CD8-positive, alpha-beta memory T cell (primary cell): ENCODE results near the gene NR2C1. TPM values are rescaled to one million over a fixed set of nuclear protein-coding genes. Genes with fewer than 3 reads are reported as not detected.
A peak's percentile ranks its signal among the peaks of the same experiment; 100 is the strongest.
"Not testable (repeated sequence)": the region's sequence is repeated elsewhere in the genome, so short reads cannot be mapped to it uniquely, and the experiment has no call there.

ENCODE experiments used
- CTCF ChIA-PET: fragments of 350-600 bp; sonication (Branson Sonifier 250); formaldehyde crosslinking; loops from one replicate; lab custom pipeline; 2021; ENCODE audit warnings: antibody characterized with exemption; lab: Charles Lee
- POLR2A ChIA-PET: fragments of 350-600 bp; sonication (Branson Sonifier 250); formaldehyde crosslinking; loops from one replicate; lab custom pipeline; 2021; ENCODE audit warnings: antibody characterized with exemption; lab: Charles Lee
- DNase-seq, 5 donors: peaks; one replicate each; pipeline versions ENCODE4 v3.0.0 to v3.0.0-alpha.2; 2020 to 2022; ENCODE audit warnings: mixed read lengths in 1 of 5
- H3K27ac ChIP-seq: one replicate; pipeline ENCODE4 v1.7.0; 2013; ENCODE audit warnings: low read depth, mild to moderate bottlenecking, low read length, moderate library complexity
- H3K27me3 ChIP-seq: 2 replicates; pipeline ENCODE4 v1.7.0; 2013; ENCODE audit warnings: low read length, mild to moderate bottlenecking; ENCODE audit not compliant: insufficient read depth, poor library complexity, severe bottlenecking
- H3K36me3 ChIP-seq: 2 replicates; pipeline ENCODE4 v1.7.0; 2013; ENCODE audit warnings: mild to moderate bottlenecking, low read length, moderate library complexity; ENCODE audit not compliant: insufficient read depth
- H3K4me1 ChIP-seq: 2 replicates; pipeline ENCODE4 v1.7.0; 2013; ENCODE audit warnings: mild to moderate bottlenecking, low read length, moderate library complexity; ENCODE audit not compliant: insufficient read depth
- H3K4me3 ChIP-seq: 2 replicates; pipeline ENCODE4 v1.7.0; 2013; ENCODE audit warnings: mild to moderate bottlenecking, low read length
- H3K9me3 ChIP-seq: 2 replicates; pipeline ENCODE4 v1.7.0; 2013; ENCODE audit warnings: mild to moderate bottlenecking, low read length
- H3K27ac Mint-ChIP-seq, 8 donors: one replicate each; pipeline ENCODE4 v1.8.0; 2020 to 2021; ENCODE audit warnings: mixed read lengths in 8 of 8, mild to moderate bottlenecking in 6 of 8, inconsistent platforms in 3 of 8, moderate library complexity in 3 of 8
- H3K27me3 Mint-ChIP-seq, 2 donors: one replicate each; pipeline ENCODE4 v1.8.0; 2020 to 2021; ENCODE audit warnings: mixed read lengths in 2 of 2, mild to moderate bottlenecking in 1 of 2, moderate library complexity in 1 of 2
- H3K36me3 Mint-ChIP-seq, 3 donors: one replicate each; pipeline ENCODE4 v1.8.0; 2020 to 2021; ENCODE audit warnings: mixed read lengths in 3 of 3, inconsistent platforms in 1 of 3, mild to moderate bottlenecking in 1 of 3
- H3K4me1 Mint-ChIP-seq, 3 donors: one replicate each; pipeline ENCODE4 v1.8.0; 2020 to 2021; ENCODE audit warnings: mixed read lengths in 3 of 3, inconsistent platforms in 1 of 3, mild to moderate bottlenecking in 1 of 3
- H3K4me3 Mint-ChIP-seq, 7 donors: one replicate each; pipeline ENCODE4 v1.8.0; 2020 to 2021; ENCODE audit warnings: mixed read lengths in 7 of 7, mild to moderate bottlenecking in 6 of 7, moderate library complexity in 4 of 7, inconsistent platforms in 2 of 7
- H3K9me3 Mint-ChIP-seq, 5 donors: one replicate each; pipeline ENCODE4 v1.8.0; 2020 to 2022; ENCODE audit warnings: mixed read lengths in 5 of 5, mild to moderate bottlenecking in 3 of 5, moderate library complexity in 2 of 5, inconsistent platforms in 1 of 5
- polyA plus RNA-seq: library from polyadenylated mRNA; unstranded; fragments of 300-500 nt; fragmentation: Illumina TruSeq; gene quantifications from one replicate; pipeline ENCODE4 v1.2.3, GENCODE V29; 2021
- total RNA-seq, 2 experiments: library from RNA; stranded (reverse); gene quantifications; one replicate each; pipeline ENCODE4 v1.2.3, GENCODE V29; 2021

NR2C1 gene
- total and polyA plus RNA-seq, 3 experiments from 2014 or later, result 7.5 to 21.9 (median 17.1) TPM

GRCh38 chr12:95114766-95115405 is 41.5 kb upstream of the NR2C1 start:
- Histone ChIP-seq H3K27ac (no peak overlapping the region), H3K36me3 (no peaks in the 10 kb centered on the region), H3K4me1 (no peaks in the 10 kb centered on the region), H3K9me3 (no peaks in the 10 kb centered on the region), H3K4me3 (no peak overlapping the region), H3K27me3 (no peaks in the 10 kb centered on the region)
- no peaks in the 10 kb centered on the region for H3K36me3 Mint-ChIP-seq
- DNase-seq, result no peak
- H3K4me3 Mint-ChIP-seq, result no peak overlapping the region
- H3K27me3 Mint-ChIP-seq, result no peaks in the 10 kb centered on the region
- peak overlapping the region in 1 of 8 donors; percentile 0 for H3K27ac Mint-ChIP-seq
- no peaks in the 10 kb centered on the region for H3K4me1 Mint-ChIP-seq
- ChIA-PET POLR2A (no interaction called here), CTCF (interaction anchor here (5.2 kb wide), 1 partner anchor 419 kb away, joined by 63 read pairs; no protein-coding TSS in a partner anchor)
- no peaks in the 10 kb centered on the region for H3K9me3 Mint-ChIP-seq

GRCh38 chr12:95107362-95107761 is 33.9 kb upstream of the NR2C1 start:
- DNase-seq, result no peak
- H3K4me1 ChIP-seq, result no peaks in the 10 kb centered on the region
- peaks cover 8 to 13% (median 10%) of the 10 kb centered on the region in 3 donors for H3K4me1 Mint-ChIP-seq
- POLR2A ChIA-PET, result no interaction called here
- H3K27me3 ChIP-seq, result no peaks in the 10 kb centered on the region
- CTCF ChIA-PET, result interaction anchor here (1.5 kb wide), 1 partner anchor 427 kb away, joined by 4 read pairs; no protein-coding TSS in a partner anchor
- H3K27ac ChIP-seq, result no peak overlapping the region
- H3K27me3 Mint-ChIP-seq, result no peaks in the 10 kb centered on the region
- H3K36me3 ChIP-seq, result no peaks in the 10 kb centered on the region
- H3K4me3 ChIP-seq, result no peak overlapping the region
- no peak overlapping the region for H3K27ac Mint-ChIP-seq
- H3K36me3 Mint-ChIP-seq, result no peaks in the 10 kb centered on the region
- no peaks in the 10 kb centered on the region for H3K9me3 ChIP-seq
- H3K4me3 Mint-ChIP-seq, result no peak overlapping the region
- no peaks in the 10 kb centered on the region for H3K9me3 Mint-ChIP-seq

- H3K9me3 ChIP-seq, result no peaks in the 10 kb centered on the region
- Mint-ChIP-seq H3K4me3 (no peak overlapping the region), H3K27me3 (no peaks in the 10 kb centered on the region), H3K27ac (no peak overlapping the region), H3K9me3 (no peaks in the 10 kb centered on the region), H3K4me1 (peaks cover 8 to 13% (median 10%) of the 10 kb centered on the region in 3 donors), H3K36me3 (no peaks in the 10 kb centered on the region)
- no peak overlapping the region for H3K4me3 ChIP-seq
- CTCF ChIA-PET, result no interaction called here
- POLR2A ChIA-PET, result no interaction called here
- no peaks in the 10 kb centered on the region for H3K36me3 ChIP-seq
- H3K4me1 ChIP-seq, result no peaks in the 10 kb centered on the region
- H3K27ac ChIP-seq, result no peak overlapping the region
- H3K27me3 ChIP-seq, result no peaks in the 10 kb centered on the region
- no peak for DNase-seq
Observed at GRCh38 chr12:95105540-95105939, 32.1 kb upstream of the NR2C1 start.

GRCh38 chr12:95104919-95105452 is 31.6 kb upstream of the NR2C1 start:
- no peak overlapping the region for H3K27ac Mint-ChIP-seq
- no peak overlapping the region for H3K4me3 Mint-ChIP-seq
- H3K27ac ChIP-seq, result no peak overlapping the region
- no peaks in the 10 kb centered on the region for H3K27me3 ChIP-seq
- H3K9me3 ChIP-seq, result no peaks in the 10 kb centered on the region
- CTCF ChIA-PET, result interaction anchor here (1.4 kb wide), 1 partner anchor 12 kb away, joined by 4 read pairs; no protein-coding TSS in a partner anchor
- POLR2A ChIA-PET, result no interaction called here
- no peak overlapping the region for H3K4me3 ChIP-seq
- H3K36me3 ChIP-seq, result no peaks in the 10 kb centered on the region
- H3K4me1 ChIP-seq, result no peaks in the 10 kb centered on the region
- peaks cover 8 to 13% (median 10%) of the 10 kb centered on the region in 3 donors for H3K4me1 Mint-ChIP-seq
- no peaks in the 10 kb centered on the region for H3K36me3 Mint-ChIP-seq
- H3K27me3 Mint-ChIP-seq, result peaks cover 0 to 2% of the 10 kb centered on the region in 2 donors
- DNase-seq, result no peak
- no peaks in the 10 kb centered on the region for H3K9me3 Mint-ChIP-seq

- peaks cover 8 to 13% (median 10%) of the 10 kb centered on the region in 3 donors for H3K4me1 Mint-ChIP-seq
- no peak overlapping the region for H3K4me3 ChIP-seq
- no peaks in the 10 kb centered on the region for H3K27me3 ChIP-seq
- H3K36me3 Mint-ChIP-seq, result no peaks in the 10 kb centered on the region
- H3K4me1 ChIP-seq, result no peaks in the 10 kb centered on the region
- H3K9me3 Mint-ChIP-seq, result no peaks in the 10 kb centered on the region
- POLR2A ChIA-PET, result no interaction called here
- CTCF ChIA-PET, result no interaction called here
- H3K27ac Mint-ChIP-seq, result peak overlapping the region in 5 of 8 donors; percentile 9 to 62 (median 55)
- H3K4me3 Mint-ChIP-seq, result peak overlapping the region in 5 of 7 donors; percentile 17 to 80 (median 56)
- H3K36me3 ChIP-seq, result no peaks in the 10 kb centered on the region
- no peak overlapping the region for H3K27ac ChIP-seq
- no peaks in the 10 kb centered on the region for H3K9me3 ChIP-seq
- no peak for DNase-seq
- H3K27me3 Mint-ChIP-seq, result peaks cover 0 to 2% of the 10 kb centered on the region in 2 donors
Observed at GRCh38 chr12:95102916-95103671, 29.7 kb upstream of the NR2C1 start.

GRCh38 chr12:95101957-95102356 is 28.5 kb upstream of the NR2C1 start:
- H3K4me3 Mint-ChIP-seq, DNase-seq, H3K36me3 ChIP-seq, H3K27me3 Mint-ChIP-seq, H3K9me3 Mint-ChIP-seq, H3K36me3 Mint-ChIP-seq, H3K9me3 ChIP-seq, POLR2A ChIA-PET, H3K27me3 ChIP-seq, H3K4me3 ChIP-seq, H3K27ac ChIP-seq, H3K4me1 ChIP-seq, CTCF ChIA-PET: not testable (repeated sequence)
- Mint-ChIP-seq H3K4me1 (peaks cover 8 to 13% (median 10%) of the 10 kb centered on the region in 3 donors), H3K27ac (peak overlapping the region in 1 of 8 donors; percentile 38)

- Mint-ChIP-seq H3K36me3 (no peaks in the 10 kb centered on the region), H3K27ac (no peak overlapping the region), H3K9me3 (no peaks in the 10 kb centered on the region), H3K4me1 (peaks cover 8 to 13% (median 10%) of the 10 kb centered on the region in 3 donors), H3K27me3 (peaks cover 0 to 2% of the 10 kb centered on the region in 2 donors), H3K4me3 (no peak overlapping the region)
- no peak for DNase-seq
- no peaks in the 10 kb centered on the region for H3K9me3 ChIP-seq
- H3K27me3 ChIP-seq, result no peaks in the 10 kb centered on the region
- H3K27ac ChIP-seq, result no peak overlapping the region
- ChIA-PET POLR2A (no interaction called here), CTCF (interaction anchor here (1.4 kb wide), 1 partner anchor 27 kb away, joined by 4 read pairs; the partner anchor contains the start of gene NR2C1)
- H3K36me3 ChIP-seq, result no peaks in the 10 kb centered on the region
- no peaks in the 10 kb centered on the region for H3K4me1 ChIP-seq
- H3K4me3 ChIP-seq, result no peak overlapping the region
Observed at GRCh38 chr12:95100264-95101190, 27.1 kb upstream of the NR2C1 start.
